Activated CD4-positive, alpha-beta memory T cell treated with anti-CD3 and anti-CD28 coated beads, Interleukin-2, amount 10 ng/mL, durations not matched to agents 7 days and 5 days (primary cell): Measurements from ENCODE around the gene ODAD2. TPM values are rescaled to one million over a fixed set of nuclear protein-coding genes. Genes with fewer than 3 reads are reported as not detected.

Source experiments
- CTCF ChIA-PET: fragments of 350-600 bp; sonication (Branson Sonifier 250); formaldehyde crosslinking; loops from one replicate; lab custom pipeline; 2021; ENCODE audit warnings: antibody characterized with exemption, inconsistent platforms; lab: Charles Lee
- POLR2A ChIA-PET: fragments of 350-600 bp; sonication (Branson Sonifier 250); formaldehyde crosslinking; loops from one replicate; lab custom pipeline; 2021; ENCODE audit warnings: antibody characterized with exemption; lab: Charles Lee
- DNase-seq: peaks from one replicate; pipeline ENCODE4 v3.0.0-alpha.2; 2020
- H3K27ac Mint-ChIP-seq: one replicate; pipeline ENCODE4 v1.8.0; 2021; ENCODE audit warnings: mild to moderate bottlenecking, mixed read lengths
- H3K27me3 Mint-ChIP-seq: one replicate; pipeline ENCODE4 v1.8.0; 2021; ENCODE audit warnings: mixed read lengths
- H3K36me3 Mint-ChIP-seq: one replicate; pipeline ENCODE4 v1.8.0; 2021; ENCODE audit warnings: low read depth, mixed read lengths
- H3K4me1 Mint-ChIP-seq: one replicate; pipeline ENCODE4 v1.8.0; 2021; ENCODE audit warnings: mixed read lengths
- H3K4me3 Mint-ChIP-seq: one replicate; pipeline ENCODE4 v1.8.0; 2021; ENCODE audit warnings: mild to moderate bottlenecking, mixed read lengths
- H3K9me3 Mint-ChIP-seq: one replicate; pipeline ENCODE4 v1.8.0; 2021; ENCODE audit warnings: mixed read lengths
- total RNA-seq, 2 experiments: library from RNA; stranded (reverse); gene quantifications; one replicate each; pipeline ENCODE4 v1.2.3, GENCODE V29; 2021

The ODAD2 gene
- total RNA-seq, 2 experiments from 2014 or later, result not detected

- no peaks in the 10 kb centered on the region for H3K9me3 Mint-ChIP-seq
- DNase-seq, result no peak
- H3K27me3 Mint-ChIP-seq, result peaks cover 4% of the 10 kb centered on the region
- no peaks in the 10 kb centered on the region for H3K36me3 Mint-ChIP-seq
- H3K4me1 Mint-ChIP-seq, result no peaks in the 10 kb centered on the region
- no peak overlapping the region for H3K4me3 Mint-ChIP-seq
- no peak overlapping the region for H3K27ac Mint-ChIP-seq
- ChIA-PET POLR2A (no interaction called here), CTCF (no interaction called here)
Observed at GRCh38 chr10:27816320-27816719, 182.6 kb downstream of the ODAD2 start.

GRCh38 chr10:27815846-27816245 lies 183.0 kb downstream of the ODAD2 start:
- DNase-seq, result no peak
- Mint-ChIP-seq H3K36me3 (no peaks in the 10 kb centered on the region), H3K4me1 (no peaks in the 10 kb centered on the region), H3K27ac (no peak overlapping the region), H3K4me3 (no peak overlapping the region), H3K9me3 (no peaks in the 10 kb centered on the region), H3K27me3 (peaks cover 4% of the 10 kb centered on the region)
- POLR2A ChIA-PET, result no interaction called here
- CTCF ChIA-PET, result no interaction called here

GRCh38 chr10:27815261-27815660 lies 183.6 kb downstream of the ODAD2 start:
- H3K27me3 Mint-ChIP-seq, result peaks cover 4% of the 10 kb centered on the region
- no peak overlapping the region for H3K27ac Mint-ChIP-seq
- no peaks in the 10 kb centered on the region for H3K36me3 Mint-ChIP-seq
- no peaks in the 10 kb centered on the region for H3K4me1 Mint-ChIP-seq
- no peak for DNase-seq
- no peaks in the 10 kb centered on the region for H3K9me3 Mint-ChIP-seq
- ChIA-PET CTCF (no interaction called here), POLR2A (no interaction called here)
- no peak overlapping the region for H3K4me3 Mint-ChIP-seq

GRCh38 chr10:27805180-27805579 lies 193.7 kb downstream of the ODAD2 start:
- Mint-ChIP-seq H3K4me1 (no peaks in the 10 kb centered on the region), H3K27me3 (peaks cover 13% of the 10 kb centered on the region)

GRCh38 chr10:27804136-27804535 lies 194.7 kb downstream of the ODAD2 start:
- POLR2A ChIA-PET, result no interaction called here
- Mint-ChIP-seq H3K36me3 (no peaks in the 10 kb centered on the region), H3K4me1 (no peaks in the 10 kb centered on the region), H3K9me3 (no peaks in the 10 kb centered on the region), H3K4me3 (no peak overlapping the region), H3K27ac (no peak overlapping the region), H3K27me3 (peaks cover 13% of the 10 kb centered on the region)
- CTCF ChIA-PET, result no interaction called here
- DNase-seq, result no peak

More at GRCh38 chr10:27805180-27805579, 193.7 kb downstream of the ODAD2 start:
- ChIA-PET POLR2A (no interaction called here), CTCF (no interaction called here)
- Mint-ChIP-seq H3K4me3 (no peak overlapping the region), H3K9me3 (no peaks in the 10 kb centered on the region), H3K27ac (no peak overlapping the region), H3K36me3 (no peaks in the 10 kb centered on the region)
- DNase-seq, result no peak

- Mint-ChIP-seq H3K27me3 (peaks cover 11% of the 10 kb centered on the region), H3K9me3 (no peaks in the 10 kb centered on the region), H3K36me3 (no peaks in the 10 kb centered on the region), H3K4me3 (no peak overlapping the region), H3K4me1 (no peaks in the 10 kb centered on the region), H3K27ac (no peak overlapping the region)
- ChIA-PET POLR2A (no interaction called here), CTCF (no interaction called here)
- no peak for DNase-seq
Observed at GRCh38 chr10:27801171-27801785, 197.6 kb downstream of the ODAD2 start.

- no peaks in the 10 kb centered on the region for H3K4me1 Mint-ChIP-seq
- no peak overlapping the region for H3K4me3 Mint-ChIP-seq
- DNase-seq, result no peak
- H3K36me3 Mint-ChIP-seq, result no peaks in the 10 kb centered on the region
- no peak overlapping the region for H3K27ac Mint-ChIP-seq
- H3K27me3 Mint-ChIP-seq, result peaks cover 10% of the 10 kb centered on the region
- H3K9me3 Mint-ChIP-seq, result no peaks in the 10 kb centered on the region
- CTCF ChIA-PET, result interaction anchor here (0.7 to 1.0 kb wide), 2 partner anchors 594 to 897 kb away, joined by 3 read pairs; no protein-coding TSS in a partner anchor
- POLR2A ChIA-PET, result no interaction called here
Observed at GRCh38 chr10:27799046-27799445, 199.8 kb downstream of the ODAD2 start.

GRCh38 chr10:27794157-27794556 lies 204.7 kb downstream of the ODAD2 start:
- H3K9me3 Mint-ChIP-seq, result no peaks in the 10 kb centered on the region
- no peak overlapping the region for H3K4me3 Mint-ChIP-seq
- ChIA-PET POLR2A (no interaction called here), CTCF (no interaction called here)
- no peaks in the 10 kb centered on the region for H3K4me1 Mint-ChIP-seq
- H3K36me3 Mint-ChIP-seq, result no peaks in the 10 kb centered on the region
- no peak for DNase-seq
- peaks cover 9% of the 10 kb centered on the region for H3K27me3 Mint-ChIP-seq
- H3K27ac Mint-ChIP-seq, result no peak overlapping the region

- Mint-ChIP-seq H3K36me3 (no peaks in the 10 kb centered on the region), H3K4me3 (no peak overlapping the region), H3K27me3 (peaks cover 11% of the 10 kb centered on the region), H3K9me3 (no peaks in the 10 kb centered on the region), H3K27ac (no peak overlapping the region), H3K4me1 (no peaks in the 10 kb centered on the region)
- ChIA-PET POLR2A (no interaction called here), CTCF (no interaction called here)
- no peak for DNase-seq
Observed at GRCh38 chr10:27792216-27792615, 206.7 kb downstream of the ODAD2 start.

- ChIA-PET POLR2A (no interaction called here), CTCF (no interaction called here)
- no peak overlapping the region for H3K4me3 Mint-ChIP-seq
- H3K4me1 Mint-ChIP-seq, result no peaks in the 10 kb centered on the region
- peaks cover 25% of the 10 kb centered on the region for H3K27me3 Mint-ChIP-seq
- no peaks in the 10 kb centered on the region for H3K36me3 Mint-ChIP-seq
- no peaks in the 10 kb centered on the region for H3K9me3 Mint-ChIP-seq
- DNase-seq, result no peak
- no peak overlapping the region for H3K27ac Mint-ChIP-seq
Observed at GRCh38 chr10:27784272-27784671, 214.6 kb downstream of the ODAD2 start.

- H3K9me3 Mint-ChIP-seq, result no peaks in the 10 kb centered on the region
- H3K4me3 Mint-ChIP-seq, result no peak overlapping the region
- POLR2A ChIA-PET, result no interaction called here
- peaks cover 25% of the 10 kb centered on the region for H3K27me3 Mint-ChIP-seq
- H3K27ac Mint-ChIP-seq, result no peak overlapping the region
- no peaks in the 10 kb centered on the region for H3K4me1 Mint-ChIP-seq
- H3K36me3 Mint-ChIP-seq, result no peaks in the 10 kb centered on the region
- peak; percentile 16 for DNase-seq
- CTCF ChIA-PET, result no interaction called here
Observed at GRCh38 chr10:27783660-27784059, 215.2 kb downstream of the ODAD2 start.

GRCh38 chr10:27779462-27780015 lies 219.3 kb downstream of the ODAD2 start:
- H3K4me3 Mint-ChIP-seq, result no peak overlapping the region
- H3K36me3 Mint-ChIP-seq, result no peaks in the 10 kb centered on the region
- peaks cover 23% of the 10 kb centered on the region for H3K27me3 Mint-ChIP-seq
- POLR2A ChIA-PET, result no interaction called here
- H3K27ac Mint-ChIP-seq, result no peak overlapping the region
- no peaks in the 10 kb centered on the region for H3K4me1 Mint-ChIP-seq
- no peak for DNase-seq
- no peaks in the 10 kb centered on the region for H3K9me3 Mint-ChIP-seq
- CTCF ChIA-PET, result no interaction called here

GRCh38 chr10:27774831-27775230 lies 224.0 kb downstream of the ODAD2 start:
- Mint-ChIP-seq H3K27me3 (peaks cover 25% of the 10 kb centered on the region), H3K4me3 (no peak overlapping the region), H3K36me3 (no peaks in the 10 kb centered on the region), H3K4me1 (peaks cover 4% of the 10 kb centered on the region), H3K9me3 (no peaks in the 10 kb centered on the region), H3K27ac (no peak overlapping the region)
- no peak for DNase-seq
- CTCF ChIA-PET, result no interaction called here
- POLR2A ChIA-PET, result no interaction called here

GRCh38 chr10:27771231-27771630 lies 227.6 kb downstream of the ODAD2 start:
- no peak overlapping the region for H3K27ac Mint-ChIP-seq
- H3K9me3 Mint-ChIP-seq, result no peaks in the 10 kb centered on the region
- no peak overlapping the region for H3K4me3 Mint-ChIP-seq
- H3K36me3 Mint-ChIP-seq, result no peaks in the 10 kb centered on the region
- peaks cover 30% of the 10 kb centered on the region for H3K27me3 Mint-ChIP-seq
- POLR2A ChIA-PET, result no interaction called here
- H3K4me1 Mint-ChIP-seq, result peaks cover 4% of the 10 kb centered on the region
- no peak for DNase-seq
- CTCF ChIA-PET, result no interaction called here
